GM19035 (cell line): ENCODE results near the gene ASCC3.
"Not testable (repeated sequence)": the region's sequence is repeated elsewhere in the genome, so short reads cannot be mapped to it uniquely, and the experiment has no call there.

Experiments
- ATAC-seq: cut with Tn5 transposase; IDR thresholded peaks from one replicate; pipeline ENCODE4 v1.9.1; 2021; ENCODE audit not compliant: unreplicated experiment

The ASCC3 gene

DNA sequence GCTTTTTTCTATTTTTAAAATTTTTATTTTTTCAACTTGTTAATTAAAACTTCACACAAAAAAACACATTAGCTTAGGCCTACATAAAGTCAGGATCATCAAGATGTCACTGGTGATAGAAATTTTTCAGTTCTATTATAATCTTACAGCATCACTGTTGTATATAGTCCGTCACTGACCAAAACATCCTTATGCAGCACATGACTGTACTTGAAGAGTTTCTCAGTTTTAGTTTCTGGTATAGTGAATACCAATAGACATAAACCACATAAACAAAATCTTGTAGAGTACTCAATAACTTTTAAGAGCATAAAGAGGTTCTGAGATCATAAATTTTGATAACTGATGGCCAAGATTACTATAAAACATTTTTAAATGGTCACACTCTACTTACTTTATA is 71.8 kb downstream of the ASCC3 start:
- peak; percentile 65 for ATAC-seq

DNA sequence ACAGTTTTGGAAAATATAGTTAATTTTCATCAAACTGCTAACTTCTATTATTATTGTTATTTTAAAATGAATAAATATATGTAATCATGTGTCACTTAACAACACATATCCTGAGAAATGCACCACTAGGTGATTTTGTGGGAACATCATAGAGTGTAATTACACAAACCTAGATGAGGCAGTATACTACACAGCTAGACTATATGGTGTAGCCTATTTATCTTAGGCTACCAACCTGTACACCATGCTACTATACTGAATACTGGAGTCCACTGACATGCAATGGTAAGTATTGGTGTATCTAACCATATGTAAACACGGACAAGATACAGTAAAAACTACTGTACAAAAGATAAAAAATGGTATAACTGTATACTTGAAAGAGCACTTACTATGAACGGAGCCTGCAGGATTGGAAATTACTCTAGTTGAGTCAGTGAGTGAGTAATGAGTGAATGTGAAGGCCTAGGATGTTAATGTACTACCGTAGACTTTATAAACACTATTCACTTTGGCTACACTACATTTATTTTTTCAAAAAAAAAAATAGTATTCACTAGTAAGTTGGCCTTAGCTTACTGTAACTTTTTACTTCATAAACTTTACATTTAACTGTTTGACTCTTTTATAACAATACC is 72.4 kb downstream of the ASCC3 start:
- ATAC-seq = no peak

GRCh38 chr6:100806296-100806695 is 74.8 kb downstream of the ASCC3 start:
- ATAC-seq = no peak

DNA sequence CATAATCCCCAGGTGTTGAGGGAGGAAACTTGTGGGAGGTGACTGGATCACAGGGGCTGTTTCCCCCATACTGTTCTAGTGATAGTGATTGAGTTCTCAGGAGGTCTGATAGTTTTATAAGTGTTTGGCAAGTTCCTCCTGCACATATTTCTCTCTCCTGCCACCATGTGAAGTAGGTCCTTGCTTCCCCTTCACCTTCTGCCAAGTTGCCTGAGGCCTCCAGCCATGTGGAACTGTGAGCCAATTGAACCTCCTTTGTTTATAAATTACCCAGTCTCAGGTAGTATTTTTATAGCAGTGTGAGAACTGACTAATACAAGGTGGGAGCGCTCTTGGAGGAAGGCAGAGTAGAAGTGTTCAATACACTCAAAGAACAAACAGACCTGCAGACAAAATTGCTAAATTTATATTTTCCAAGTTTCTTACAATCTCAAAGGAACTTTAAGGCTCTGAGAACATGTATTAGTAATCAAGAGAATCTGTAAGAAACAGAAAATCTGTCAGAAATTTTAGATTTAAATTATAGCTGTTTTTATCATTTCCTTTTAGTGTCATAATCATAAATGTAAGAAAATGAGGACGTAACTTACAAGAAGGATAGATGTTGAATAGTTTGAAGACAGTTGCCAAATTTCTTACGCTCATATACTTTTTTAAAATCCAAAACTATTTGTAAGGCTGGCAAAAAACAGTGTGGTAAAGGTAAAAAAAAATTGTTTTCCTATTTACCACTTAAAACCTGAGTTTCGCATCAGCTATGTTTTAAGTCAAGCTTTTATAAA is 77.7 kb downstream of the ASCC3 start:
- no peak for ATAC-seq

DNA sequence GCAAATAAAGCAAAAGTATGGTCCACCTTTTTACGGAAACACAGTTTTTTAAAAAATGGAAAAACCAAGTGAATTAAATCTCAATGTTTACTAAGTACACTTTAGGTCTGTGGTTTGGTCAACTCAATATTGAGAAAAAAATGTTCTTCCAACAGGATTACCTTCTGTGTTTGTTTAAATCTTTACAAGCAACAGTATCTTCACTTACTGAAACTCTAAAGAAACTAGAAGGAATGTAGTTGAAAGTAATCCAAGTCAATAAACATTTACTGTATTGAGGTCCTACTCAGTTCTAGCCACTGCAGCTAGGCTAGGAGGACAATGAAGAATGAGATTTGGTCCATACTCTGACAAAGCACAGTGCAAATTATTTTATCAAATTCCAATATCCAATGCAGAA is 80.1 kb downstream of the ASCC3 start:
- no peak for ATAC-seq

GRCh38 chr6:100796049-100796823 is 84.9 kb downstream of the ASCC3 start:
- ATAC-seq = peak; percentile 88

- no peak for ATAC-seq
These were observed 91.0 kb downstream of the ASCC3 start for GRCh38 chr6:100790084-100790483.

DNA sequence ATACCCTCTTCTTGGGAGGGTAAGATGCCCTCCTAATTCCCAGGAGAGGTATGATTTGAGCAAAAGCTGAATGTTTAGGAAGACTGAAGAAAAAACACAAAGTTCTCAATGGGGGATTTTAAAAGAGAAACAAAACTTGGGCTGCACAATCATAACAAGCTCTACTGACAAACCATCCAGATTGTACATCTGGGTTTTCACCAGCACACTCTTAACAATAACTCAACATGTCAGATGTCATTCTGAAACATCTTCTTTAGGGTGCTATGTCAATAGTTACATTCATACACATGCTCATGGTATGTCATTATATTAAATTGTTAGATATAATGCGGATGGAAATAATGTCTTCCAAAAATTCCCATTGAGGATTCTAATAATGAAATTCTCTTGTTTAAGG is 95.1 kb downstream of the ASCC3 start:
- ATAC-seq = no peak

DNA sequence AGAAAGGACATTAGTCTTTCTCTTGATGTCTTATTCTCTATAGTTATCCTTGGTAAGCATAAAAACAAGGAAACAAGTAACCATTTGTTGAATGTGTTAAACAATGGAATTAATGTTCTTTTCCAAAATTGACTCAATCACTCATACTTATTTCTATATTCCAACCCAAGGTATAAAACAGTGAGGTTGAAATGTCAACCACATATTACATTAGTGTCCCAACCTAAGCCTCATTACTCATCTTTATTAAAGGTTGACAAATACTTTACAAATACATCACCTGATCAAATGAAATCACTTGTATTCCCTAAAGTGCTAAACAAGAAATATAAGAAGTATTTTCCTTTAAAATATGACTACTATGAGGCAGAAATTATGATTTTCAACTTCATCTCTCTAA is 100.5 kb downstream of the ASCC3 start:
- ATAC-seq = no peak

- no peak for ATAC-seq
These were observed 105.5 kb downstream of the ASCC3 start for GRCh38 chr6:100775667-100776066.

GRCh38 chr6:100774681-100775080 is 106.4 kb downstream of the ASCC3 start:
- no peak for ATAC-seq

GRCh38 chr6:100768816-100769351 is 112.2 kb downstream of the ASCC3 start:
- ATAC-seq = no peak

- no peak for ATAC-seq
These were observed 117.4 kb downstream of the ASCC3 start for GRCh38 chr6:100763617-100764241.

DNA sequence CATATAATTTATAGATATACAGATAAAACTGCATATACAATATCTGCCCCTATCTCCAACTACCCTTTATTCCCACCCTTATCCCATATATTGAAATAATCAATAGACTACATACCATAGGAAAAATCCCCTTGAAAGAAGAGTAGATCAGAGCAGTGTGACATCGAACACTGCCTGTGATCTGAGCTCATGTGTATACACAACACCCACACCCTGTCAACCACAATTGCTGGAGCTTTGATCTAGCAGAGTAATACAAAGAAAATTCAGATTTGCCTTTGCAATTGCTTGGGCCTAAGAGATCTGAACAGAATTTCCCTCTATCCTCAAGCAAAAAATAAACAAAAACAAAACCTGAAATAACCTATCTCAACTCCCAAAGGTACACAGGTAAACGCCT is 119.3 kb downstream of the ASCC3 start:
- ATAC-seq = no peak

- not testable (repeated sequence) for ATAC-seq
These were observed 122.7 kb downstream of the ASCC3 start for GRCh38 chr6:100758386-100758785.

- no peak for ATAC-seq
These were observed 127.7 kb downstream of the ASCC3 start for GRCh38 chr6:100753421-100753820.

DNA sequence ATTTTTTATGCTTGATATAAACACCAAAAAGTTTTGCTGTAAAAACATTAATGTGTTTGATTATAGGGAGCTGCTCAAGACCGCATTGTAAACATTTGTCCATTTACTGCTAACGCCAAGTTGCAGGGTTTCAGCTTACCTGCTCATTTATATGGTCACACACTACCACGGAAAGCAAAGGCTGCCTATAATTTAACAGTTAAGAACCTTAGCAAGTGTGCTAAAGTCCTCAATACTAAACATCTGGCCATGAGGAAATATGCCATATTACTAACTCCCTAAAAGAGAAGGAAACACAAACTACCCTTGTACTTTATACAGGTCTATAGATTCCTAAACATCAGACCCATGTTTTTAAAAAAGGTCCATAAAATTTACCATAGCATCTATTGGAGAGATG is 129.5 kb downstream of the ASCC3 start:
- ATAC-seq = no peak

DNA sequence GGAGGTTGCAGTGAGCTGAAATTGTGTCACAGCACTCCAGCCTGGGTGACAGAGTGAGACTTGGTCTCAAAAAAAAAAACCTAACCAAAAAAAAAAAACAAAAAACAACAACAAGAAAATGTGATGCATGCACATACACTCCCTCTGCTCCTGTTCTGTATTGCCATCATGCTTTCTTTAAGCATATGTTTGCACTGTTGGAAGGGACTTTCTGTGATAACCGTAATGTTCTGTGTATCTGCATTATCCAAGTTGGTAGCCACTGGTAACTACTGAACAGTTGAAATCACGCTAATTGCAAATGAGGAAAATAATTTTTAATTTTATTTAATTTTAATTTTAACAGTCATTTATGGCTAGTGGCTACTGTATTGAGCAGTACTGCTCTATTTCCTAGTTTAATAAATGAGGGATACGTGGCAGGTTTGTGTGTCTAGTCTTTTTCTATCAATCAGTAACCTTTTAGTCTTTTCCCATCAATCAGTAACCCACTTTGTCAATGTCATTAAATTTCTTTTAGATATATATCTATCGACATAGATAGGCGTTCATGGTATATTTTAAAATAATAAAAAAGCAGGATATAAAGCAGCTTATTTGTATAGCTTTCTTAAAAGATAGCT is 135.6 kb downstream of the ASCC3 start:
- no peak for ATAC-seq

DNA sequence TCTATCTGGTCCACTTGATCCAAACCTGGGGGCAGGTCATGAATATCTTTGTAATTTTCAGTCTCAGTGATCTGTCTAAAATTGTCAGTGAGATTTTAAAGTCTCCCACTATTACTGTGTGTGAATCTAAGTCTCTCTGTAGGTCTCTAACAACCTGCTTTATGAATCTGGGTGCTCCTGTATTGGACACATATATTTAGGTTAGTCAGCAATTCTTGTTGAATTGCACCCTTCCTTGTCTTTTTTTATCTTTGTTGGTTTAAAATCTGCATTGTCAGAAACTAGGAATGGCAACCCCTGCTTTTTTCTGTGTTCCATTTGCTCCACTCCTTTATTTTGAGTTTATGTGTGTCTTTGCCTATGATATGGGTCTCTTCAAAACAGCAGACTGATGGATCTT is 140.7 kb downstream of the ASCC3 start:
- no peak for ATAC-seq

GRCh38 chr6:100737720-100738119 is 143.4 kb downstream of the ASCC3 start:
- not testable (repeated sequence) for ATAC-seq

GRCh38 chr6:100731411-100731810 is 149.7 kb downstream of the ASCC3 start:
- no peak for ATAC-seq
